GM19397 (cell line): ENCODE measurements around the gene CIAO2A.
"Not testable (repeated sequence)": the region's sequence is repeated elsewhere in the genome, so short reads cannot be mapped to it uniquely, and the experiment has no call there.

Experiments
- ATAC-seq: cut with Tn5 transposase; IDR thresholded peaks from one replicate; pipeline ENCODE4 v1.9.1; 2021; ENCODE audit warnings: mild to moderate bottlenecking, moderate library complexity; ENCODE audit not compliant: unreplicated experiment

Gene CIAO2A

GRCh38 chr15:64093627-64094417 lies at the start of gene CIAO2A:
CIAO2A (minus strand) TSS chr15:64093838; CDS start chr15:64093768, 70 bp downstream.
- ATAC-seq, result peak; percentile 59

GRCh38 chr15:64143276-64143675 lies 49.6 kb upstream of the CIAO2A start:
- ATAC-seq, result no peak

GRCh38 chr15:64141798-64142512 lies 48.3 kb upstream of the CIAO2A start:
- ATAC-seq, result no peak

GRCh38 chr15:64138331-64138941 lies 44.8 kb upstream of the CIAO2A start:
- no peak for ATAC-seq

GRCh38 chr15:64137226-64137833 lies 43.7 kb upstream of the CIAO2A start:
- ATAC-seq, result no peak

GRCh38 chr15:64136347-64136746 lies 42.7 kb upstream of the CIAO2A start:
- no peak for ATAC-seq

- ATAC-seq, result no peak
Observed at GRCh38 chr15:64134345-64134829, 40.7 kb upstream of the CIAO2A start.

- ATAC-seq, result no peak
Observed at GRCh38 chr15:64133623-64134344, 40.1 kb upstream of the CIAO2A start.

GRCh38 chr15:64132217-64132616 lies 38.6 kb upstream of the CIAO2A start:
- ATAC-seq, result no peak

GRCh38 chr15:64131547-64131946 lies 37.9 kb upstream of the CIAO2A start:
- no peak for ATAC-seq

- no peak for ATAC-seq
Observed at GRCh38 chr15:64130159-64130558, 36.5 kb upstream of the CIAO2A start.

- ATAC-seq, result no peak
Observed at GRCh38 chr15:64127521-64128270, 34.1 kb upstream of the CIAO2A start.

- ATAC-seq, result no peak
Observed at GRCh38 chr15:64125978-64126377, 32.3 kb upstream of the CIAO2A start.

GRCh38 chr15:64122936-64123351 lies 29.3 kb upstream of the CIAO2A start:
- ATAC-seq, result no peak

- ATAC-seq, result no peak
Observed at GRCh38 chr15:64122444-64122843, 28.8 kb upstream of the CIAO2A start.

- ATAC-seq, result no peak
Observed at GRCh38 chr15:64121614-64122013, 28.0 kb upstream of the CIAO2A start.

- not testable (repeated sequence) for ATAC-seq
Observed at GRCh38 chr15:64120322-64120721, 26.7 kb upstream of the CIAO2A start.

GRCh38 chr15:64117759-64118487 lies 24.3 kb upstream of the CIAO2A start:
- ATAC-seq, result no peak

- no peak for ATAC-seq
Observed at GRCh38 chr15:64112904-64113303, 19.3 kb upstream of the CIAO2A start.
